H9 (cell line): ENCODE measurements around the gene KRTCAP2. TPM values are rescaled to one million over a fixed set of nuclear protein-coding genes. Genes with fewer than 3 reads are reported as not detected.
A peak's percentile ranks its signal among the peaks of the same experiment; 100 is the strongest.

Source experiments
- DNase-seq: peaks from one replicate; pipeline ENCODE4 v3.0.0-alpha.2; 2017
- H2AFZ ChIP-seq: one replicate; pipeline ENCODE4 v1.6.1; 2013; ENCODE audit warnings: mild to moderate bottlenecking, low read length, control low read depth, moderate library complexity
- H2AK5ac ChIP-seq: 2 replicates; pipeline ENCODE4 v1.6.1; 2013; ENCODE audit warnings: low read length, control low read depth, mixed read lengths; ENCODE audit not compliant: insufficient read length
- H2BK120ac ChIP-seq: one replicate; pipeline ENCODE4 v1.6.1; 2013; ENCODE audit warnings: low read depth, mild to moderate bottlenecking, low read length, control low read depth, inconsistent platforms; ENCODE audit not compliant: poor library complexity, severe bottlenecking
- H2BK12ac ChIP-seq: 2 replicates; pipeline ENCODE4 v1.6.1; 2013; ENCODE audit warnings: low read length, control low read depth, mixed read lengths, low read depth; ENCODE audit not compliant: insufficient read length
- H2BK15ac ChIP-seq: 2 replicates; pipeline ENCODE4 v1.6.1; 2013; ENCODE audit warnings: low read depth, low read length, control low read depth
- H2BK20ac ChIP-seq: one replicate; pipeline ENCODE4 v1.6.1; 2013; ENCODE audit warnings: low read depth, mild to moderate bottlenecking, low read length, control low read depth, inconsistent platforms; ENCODE audit not compliant: poor library complexity, severe bottlenecking
- H2BK5ac ChIP-seq: 2 replicates; pipeline ENCODE4 v1.6.1; 2013; ENCODE audit warnings: low read length, control low read depth, mixed read lengths; ENCODE audit not compliant: insufficient read length
- H3K14ac ChIP-seq: 2 replicates; pipeline ENCODE4 v1.6.1; 2013; ENCODE audit warnings: low read length, control low read depth; ENCODE audit not compliant: insufficient read depth
- H3K18ac ChIP-seq: 2 replicates; pipeline ENCODE4 v1.6.1; 2013; ENCODE audit warnings: low read depth, mild to moderate bottlenecking, mixed read lengths, low read length, control low read depth; ENCODE audit not compliant: insufficient read length
- H3K23ac ChIP-seq: 2 replicates; pipeline ENCODE4 v1.6.1; 2013; ENCODE audit warnings: low read length, control low read depth, mixed read lengths, low read depth; ENCODE audit not compliant: insufficient read length
- H3K23me2 ChIP-seq: 2 replicates; pipeline ENCODE4 v1.6.1; 2013; ENCODE audit warnings: low read depth, mild to moderate bottlenecking, mixed read lengths, low read length, control low read depth; ENCODE audit not compliant: insufficient read length, poor library complexity, severe bottlenecking
- H3K27ac ChIP-seq: 2 replicates; pipeline ENCODE4 v1.5.1; 2013; ENCODE audit warnings: low read length, control low read depth, mixed read lengths, low read depth; ENCODE audit not compliant: insufficient read length
- H3K27me3 ChIP-seq: 2 replicates; pipeline ENCODE4 v1.6.1; 2013; ENCODE audit warnings: low read length, control low read depth, inconsistent platforms; ENCODE audit not compliant: insufficient read depth
- H3K4ac ChIP-seq: 2 replicates; pipeline ENCODE4 v1.6.1; 2013; ENCODE audit warnings: low read depth, mild to moderate bottlenecking, control low read depth, inconsistent platforms, low read length, moderate library complexity
- H3K4me1 ChIP-seq: 2 replicates; pipeline ENCODE4 v1.6.1; 2013; ENCODE audit warnings: low read length, control low read depth, inconsistent platforms; ENCODE audit not compliant: insufficient read depth
- H3K4me2 ChIP-seq: 2 replicates; pipeline ENCODE4 v1.6.1; 2013; ENCODE audit warnings: low read length, control low read depth, mixed read lengths; ENCODE audit not compliant: insufficient read length, insufficient read depth
- H3K56ac ChIP-seq: 2 replicates; pipeline ENCODE4 v1.6.1; 2013; ENCODE audit warnings: low read depth, mild to moderate bottlenecking, mixed read lengths, low read length, control low read depth; ENCODE audit not compliant: insufficient read length
- H3K79me1 ChIP-seq: 2 replicates; pipeline ENCODE4 v1.6.1; 2013; ENCODE audit warnings: low read depth, mild to moderate bottlenecking, moderate library complexity, low read length, control low read depth, inconsistent platforms; ENCODE audit not compliant: insufficient read depth, poor library complexity, severe bottlenecking
- H3K79me2 ChIP-seq: 2 replicates; pipeline ENCODE4 v1.6.1; 2013; ENCODE audit warnings: low read length, control low read depth, inconsistent platforms; ENCODE audit not compliant: insufficient read depth
- H3K9ac ChIP-seq: 2 replicates; pipeline ENCODE4 v1.6.1; 2013; ENCODE audit warnings: low read length, control low read depth, mixed read lengths; ENCODE audit not compliant: insufficient read length; ENCODE audit errors: extremely low read depth
- H3K9me3 ChIP-seq: one replicate; pipeline ENCODE4 v1.6.1; 2013; ENCODE audit warnings: low read depth, low read length, inconsistent platforms; ENCODE audit not compliant: control insufficient read depth
- H3T11ph ChIP-seq: one replicate; pipeline ENCODE4 v1.6.1; 2013; ENCODE audit warnings: mild to moderate bottlenecking, low read length, control low read depth, inconsistent platforms
- H4K20me1 ChIP-seq: one replicate; pipeline ENCODE4 v1.6.1; 2013; ENCODE audit not compliant: control insufficient read depth, insufficient read length, insufficient read depth
- H4K5ac ChIP-seq: 2 replicates; pipeline ENCODE4 v1.6.1; 2013; ENCODE audit warnings: low read depth, mild to moderate bottlenecking, mixed read lengths, low read length, control low read depth; ENCODE audit not compliant: insufficient read length
- H4K8ac ChIP-seq: replicated peaks from 2 replicates; pipeline ENCODE4 v1.6.1; 2013; ENCODE audit warnings: low read length, control low read depth, mixed read lengths, low read depth; ENCODE audit not compliant: insufficient read length
- H4K91ac ChIP-seq: 2 replicates; pipeline ENCODE4 v1.6.1; 2013; ENCODE audit warnings: low read depth, mild to moderate bottlenecking, moderate library complexity, mixed read lengths, low read length, control low read depth; ENCODE audit not compliant: insufficient read length
- H3K27ac Mint-ChIP-seq, 3 experiments: 2 replicates in 2 of 3; 3 replicates in 1 of 3; pipeline ENCODE4 v1.8.0; 2020 to 2021; ENCODE audit warnings: mixed read lengths in 3 of 3, mild to moderate bottlenecking in 1 of 3, moderate library complexity in 1 of 3
- H3K27me3 Mint-ChIP-seq: 2 replicates; pipeline ENCODE4 v1.8.0; 2021; ENCODE audit warnings: low read depth, mild to moderate bottlenecking, moderate library complexity, mixed read lengths
- H3K36me3 Mint-ChIP-seq, 3 experiments: 2 replicates in 2 of 3; 3 replicates in 1 of 3; pipeline ENCODE4 v1.8.0; 2020 to 2021; ENCODE audit warnings: low read depth in 3 of 3, mixed read lengths in 3 of 3; ENCODE audit not compliant: insufficient read depth in 1 of 3
- H3K4me1 Mint-ChIP-seq, 2 experiments: 2 replicates each; pipeline ENCODE4 v1.8.0; 2020; ENCODE audit warnings: mixed read lengths in 2 of 2
- H3K4me3 Mint-ChIP-seq, 2 experiments: 2 replicates in 1 of 2; 3 replicates in 1 of 2; pipeline ENCODE4 v1.8.0; 2020 to 2021; ENCODE audit warnings: mild to moderate bottlenecking in 2 of 2, mixed read lengths in 2 of 2, moderate library complexity in 1 of 2
- H3K9me3 Mint-ChIP-seq, 2 experiments: 2 replicates in 1 of 2; 3 replicates in 1 of 2; pipeline ENCODE4 v1.8.0; 2020; ENCODE audit warnings: mild to moderate bottlenecking in 2 of 2, mixed read lengths in 2 of 2, moderate library complexity in 1 of 2
- WGBS: extraction: QIAGEN DNeasy Blood & Tissue Kit; methylation state at CpG from one replicate; pipeline ENCODE4 v1.1.7; 2013; ENCODE audit warnings: missing lambda C conversion rate, low lambda C conversion rate, mixed read lengths; ENCODE audit not compliant: insufficient read length; ENCODE audit errors: extremely low coverage; 5-methylcytosine and 5-hydroxymethylcytosine counted together
- total RNA-seq: library from RNA; stranded (reverse); gene quantifications from 2 replicates; pipeline ENCODE4 v1.2.1, GENCODE V29; 2021
- TF ChIP-seq, protein P1 (sequence below): fragments of 200-600 bp; sonication (generic); conservative IDR thresholded peaks from 3 replicates; pipeline ENCODE4 v1.8.0; 2021; ENCODE audit warnings: antibody characterized with exemption, mild to moderate bottlenecking

Gene KRTCAP2
- total RNA-seq, 1 experiment from 2014 or later = 149 TPM

- H3K27ac Mint-ChIP-seq = peak overlapping the region in 1 of 3 experiments; percentile 61; a peak in 1 of 7 replicates
- no peak overlapping the region for H3K27ac ChIP-seq
- H3K4me1 Mint-ChIP-seq = peaks cover 19 to 31% of the 10 kb centered on the region in 2 experiments
Observed at GRCh38 chr1:155202731-155203515, 29.8 kb upstream of the KRTCAP2 start.

More at GRCh38 chr1:155202731-155203515, 29.8 kb upstream of the KRTCAP2 start:
- Histone ChIP-seq H2BK120ac (no peak overlapping the region), H4K20me1 (peaks cover 5% of the 10 kb centered on the region), H2AFZ (no peak overlapping the region), H3K4ac (no peak overlapping the region), H3K23ac (no peak overlapping the region), H3K9ac (no peak overlapping the region), H2BK20ac (no peak overlapping the region), H3K79me2 (no peaks in the 10 kb centered on the region), H2BK15ac (no peak overlapping the region), H2AK5ac (no peak overlapping the region), H3K9me3 (no peaks in the 10 kb centered on the region), H4K5ac (no peak overlapping the region), H3T11ph (no peak overlapping the region), H3K23me2 (peaks cover under 1% of the 10 kb centered on the region), H3K4me2 (no peak overlapping the region), H3K4me1 (peaks cover under 1% of the 10 kb centered on the region; the same call in 1 of the 2 replicates), H3K14ac (no peak overlapping the region), H3K79me1 (no peaks in the 10 kb centered on the region), H3K27me3 (no peaks in the 10 kb centered on the region), H2BK5ac (no peak overlapping the region), H4K91ac (no peak overlapping the region), H4K8ac (no peak overlapping the region), H3K56ac (no peak overlapping the region), H3K18ac (no peak overlapping the region), H2BK12ac (no peak overlapping the region)
- Mint-ChIP-seq H3K9me3 (no peaks in the 10 kb centered on the region), H3K4me3 (no peak overlapping the region), H3K27me3 (peaks cover 12% of the 10 kb centered on the region), H3K36me3 (peaks cover 43 to 72% (median 64%) of the 10 kb centered on the region in 3 experiments)
- WGBS = no CpG with 5 or more reads among the region's 19 CpGs
- no peak for DNase-seq
- TF ChIP-seq, protein P1, sequence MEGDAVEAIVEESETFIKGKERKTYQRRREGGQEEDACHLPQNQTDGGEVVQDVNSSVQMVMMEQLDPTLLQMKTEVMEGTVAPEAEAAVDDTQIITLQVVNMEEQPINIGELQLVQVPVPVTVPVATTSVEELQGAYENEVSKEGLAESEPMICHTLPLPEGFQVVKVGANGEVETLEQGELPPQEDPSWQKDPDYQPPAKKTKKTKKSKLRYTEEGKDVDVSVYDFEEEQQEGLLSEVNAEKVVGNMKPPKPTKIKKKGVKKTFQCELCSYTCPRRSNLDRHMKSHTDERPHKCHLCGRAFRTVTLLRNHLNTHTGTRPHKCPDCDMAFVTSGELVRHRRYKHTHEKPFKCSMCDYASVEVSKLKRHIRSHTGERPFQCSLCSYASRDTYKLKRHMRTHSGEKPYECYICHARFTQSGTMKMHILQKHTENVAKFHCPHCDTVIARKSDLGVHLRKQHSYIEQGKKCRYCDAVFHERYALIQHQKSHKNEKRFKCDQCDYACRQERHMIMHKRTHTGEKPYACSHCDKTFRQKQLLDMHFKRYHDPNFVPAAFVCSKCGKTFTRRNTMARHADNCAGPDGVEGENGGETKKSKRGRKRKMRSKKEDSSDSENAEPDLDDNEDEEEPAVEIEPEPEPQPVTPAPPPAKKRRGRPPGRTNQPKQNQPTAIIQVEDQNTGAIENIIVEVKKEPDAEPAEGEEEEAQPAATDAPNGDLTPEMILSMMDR = no peak
